Muscle layer of duodenum (tissue), 2 donors: ENCODE data around the gene PACS1.

Source experiments
- H3K27ac ChIP-seq: one replicate; pipeline ENCODE4 v1.7.0; 2013; ENCODE audit warnings: mild to moderate bottlenecking, low read length
- H3K27me3 ChIP-seq: one replicate; pipeline ENCODE4 v1.7.0; 2013; ENCODE audit warnings: low read depth, mild to moderate bottlenecking, control low read depth, low read length
- H3K36me3 ChIP-seq, 2 donors: one replicate each; pipeline ENCODE4 v1.7.0; 2013; ENCODE audit warnings: low read length in 2 of 2, control low read depth in 1 of 2, mild to moderate bottlenecking in 1 of 2; ENCODE audit not compliant: insufficient read depth in 2 of 2, control insufficient read depth in 1 of 2
- H3K4me1 ChIP-seq, 2 donors: one replicate each; pipeline ENCODE4 v1.7.0; 2013; ENCODE audit warnings: low read length in 2 of 2, mild to moderate bottlenecking in 2 of 2, control low read depth in 1 of 2, moderate library complexity in 1 of 2; ENCODE audit not compliant: insufficient read depth in 2 of 2, control insufficient read depth in 1 of 2
- H3K4me3 ChIP-seq, 2 donors: one replicate each; pipeline ENCODE4 v1.7.0; 2013; ENCODE audit warnings: low read length in 2 of 2, low read depth in 1 of 2, mild to moderate bottlenecking in 1 of 2
- H3K9me3 ChIP-seq, 2 donors: one replicate each; pipeline ENCODE4 v1.7.0; 2013; ENCODE audit warnings: low read length in 2 of 2, control low read depth in 1 of 2, mild to moderate bottlenecking in 1 of 2; ENCODE audit not compliant: control insufficient read depth in 1 of 2
- donor health status: healthy.

PACS1 gene

GRCh38 chr11:66131937-66132632 lies 62.0 kb downstream of the PACS1 start:
- no peaks in the 10 kb centered on the region for H3K36me3 ChIP-seq
- no peaks in the 10 kb centered on the region for H3K27me3 ChIP-seq
- no peaks in the 10 kb centered on the region for H3K9me3 ChIP-seq
- peaks cover 5 to 7% of the 10 kb centered on the region in 2 donors for H3K4me1 ChIP-seq
- H3K27ac ChIP-seq, result no peak overlapping the region
- H3K4me3 ChIP-seq, result no peak overlapping the region

- no peak overlapping the region for H3K27ac ChIP-seq
- peaks cover 0 to 6% of the 10 kb centered on the region in 2 donors for H3K4me1 ChIP-seq
- H3K9me3 ChIP-seq, result no peaks in the 10 kb centered on the region
Observed at GRCh38 chr11:66133216-66133775, 63.2 kb downstream of the PACS1 start.

GRCh38 chr11:66136752-66137123 lies 66.7 kb downstream of the PACS1 start:
- H3K27ac ChIP-seq, result no peak overlapping the region
- H3K4me1 ChIP-seq, result peaks cover 0 to 6% of the 10 kb centered on the region in 2 donors
- no peaks in the 10 kb centered on the region for H3K9me3 ChIP-seq
- no peak overlapping the region for H3K4me3 ChIP-seq
- no peaks in the 10 kb centered on the region for H3K36me3 ChIP-seq
- H3K27me3 ChIP-seq, result no peaks in the 10 kb centered on the region

More at GRCh38 chr11:66133216-66133775, 63.2 kb downstream of the PACS1 start:
- Histone ChIP-seq H3K4me3 (no peak overlapping the region), H3K27me3 (no peaks in the 10 kb centered on the region), H3K36me3 (no peaks in the 10 kb centered on the region)

GRCh38 chr11:66139817-66140404 lies 69.8 kb downstream of the PACS1 start:
- H3K4me1 ChIP-seq, result peaks cover 0 to 6% of the 10 kb centered on the region in 2 donors
- no peaks in the 10 kb centered on the region for H3K9me3 ChIP-seq
- H3K27ac ChIP-seq, result no peak overlapping the region

GRCh38 chr11:66142370-66143263 lies 72.5 kb downstream of the PACS1 start:
- H3K36me3 ChIP-seq, result no peaks in the 10 kb centered on the region
- no peaks in the 10 kb centered on the region for H3K9me3 ChIP-seq
- H3K27ac ChIP-seq, result no peak overlapping the region
- H3K27me3 ChIP-seq, result no peaks in the 10 kb centered on the region
- no peak overlapping the region for H3K4me3 ChIP-seq
- H3K4me1 ChIP-seq, result peaks cover 0 to 2% of the 10 kb centered on the region in 2 donors

More at GRCh38 chr11:66139817-66140404, 69.8 kb downstream of the PACS1 start:
- H3K27me3 ChIP-seq, result no peaks in the 10 kb centered on the region
- H3K36me3 ChIP-seq, result no peaks in the 10 kb centered on the region
- H3K4me3 ChIP-seq, result no peak overlapping the region

GRCh38 chr11:66143264-66143566 lies 73.1 kb downstream of the PACS1 start:
- Histone ChIP-seq H3K27me3 (no peaks in the 10 kb centered on the region), H3K9me3 (no peaks in the 10 kb centered on the region), H3K4me3 (no peak overlapping the region), H3K4me1 (no peaks in the 10 kb centered on the region), H3K36me3 (no peaks in the 10 kb centered on the region), H3K27ac (no peak overlapping the region)

- H3K36me3 ChIP-seq, result no peaks in the 10 kb centered on the region
- H3K27me3 ChIP-seq, result no peaks in the 10 kb centered on the region
- H3K4me3 ChIP-seq, result no peak overlapping the region
- H3K27ac ChIP-seq, result peak overlapping the region; percentile 10
- H3K9me3 ChIP-seq, result no peaks in the 10 kb centered on the region
- H3K4me1 ChIP-seq, result no peaks in the 10 kb centered on the region
Observed at GRCh38 chr11:66143996-66144678, 74.1 kb downstream of the PACS1 start.

GRCh38 chr11:66146074-66146473 lies 76.0 kb downstream of the PACS1 start:
- Histone ChIP-seq H3K4me3 (no peak overlapping the region), H3K4me1 (peaks cover 3 to 9% of the 10 kb centered on the region in 2 donors), H3K36me3 (no peaks in the 10 kb centered on the region), H3K27me3 (no peaks in the 10 kb centered on the region), H3K9me3 (no peaks in the 10 kb centered on the region), H3K27ac (no peak overlapping the region)

- Histone ChIP-seq H3K9me3 (no peaks in the 10 kb centered on the region), H3K27me3 (no peaks in the 10 kb centered on the region)
Observed at GRCh38 chr11:66146940-66147339, 76.9 kb downstream of the PACS1 start.

GRCh38 chr11:66150140-66150539 lies 80.1 kb downstream of the PACS1 start:
- peaks cover 3 to 11% of the 10 kb centered on the region in 2 donors for H3K4me1 ChIP-seq
- H3K27me3 ChIP-seq, result no peaks in the 10 kb centered on the region
- no peaks in the 10 kb centered on the region for H3K9me3 ChIP-seq
- H3K4me3 ChIP-seq, result no peak overlapping the region
- H3K36me3 ChIP-seq, result no peaks in the 10 kb centered on the region
- no peak overlapping the region for H3K27ac ChIP-seq

More at GRCh38 chr11:66146940-66147339, 76.9 kb downstream of the PACS1 start:
- H3K4me3 ChIP-seq, result no peak overlapping the region
- no peaks in the 10 kb centered on the region for H3K36me3 ChIP-seq
- H3K27ac ChIP-seq, result no peak overlapping the region
- peaks cover 3 to 11% of the 10 kb centered on the region in 2 donors for H3K4me1 ChIP-seq

- Histone ChIP-seq H3K36me3 (no peaks in the 10 kb centered on the region), H3K4me3 (no peak overlapping the region), H3K4me1 (peaks cover 3 to 11% of the 10 kb centered on the region in 2 donors), H3K9me3 (no peaks in the 10 kb centered on the region), H3K27ac (no peak overlapping the region), H3K27me3 (no peaks in the 10 kb centered on the region)
Observed at GRCh38 chr11:66150725-66151124, 80.7 kb downstream of the PACS1 start.
